ENCODE data around the gene HDAC4.

DNA sequence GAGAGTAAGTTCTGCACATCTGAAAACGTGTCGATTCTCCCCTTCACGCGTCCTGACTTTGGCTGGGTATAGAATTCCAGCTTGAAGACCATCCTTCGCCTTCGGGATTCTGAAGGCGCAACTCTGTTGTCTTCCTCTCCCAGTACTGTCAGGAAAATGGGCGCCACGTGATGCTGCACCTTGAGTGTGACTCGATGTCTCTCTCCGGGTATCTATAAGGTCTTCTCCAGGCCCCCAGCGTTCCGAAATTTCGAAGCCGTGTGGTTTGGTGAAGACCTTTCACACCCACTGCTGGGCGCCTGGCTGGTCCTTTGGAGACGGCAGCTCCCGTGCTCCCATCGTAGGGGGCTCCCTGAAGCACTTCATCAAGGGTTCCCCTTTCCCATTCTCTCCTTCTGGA is 203.7 kb downstream of the HDAC4 start:
- TF ChIP-seq, protein P1, sequence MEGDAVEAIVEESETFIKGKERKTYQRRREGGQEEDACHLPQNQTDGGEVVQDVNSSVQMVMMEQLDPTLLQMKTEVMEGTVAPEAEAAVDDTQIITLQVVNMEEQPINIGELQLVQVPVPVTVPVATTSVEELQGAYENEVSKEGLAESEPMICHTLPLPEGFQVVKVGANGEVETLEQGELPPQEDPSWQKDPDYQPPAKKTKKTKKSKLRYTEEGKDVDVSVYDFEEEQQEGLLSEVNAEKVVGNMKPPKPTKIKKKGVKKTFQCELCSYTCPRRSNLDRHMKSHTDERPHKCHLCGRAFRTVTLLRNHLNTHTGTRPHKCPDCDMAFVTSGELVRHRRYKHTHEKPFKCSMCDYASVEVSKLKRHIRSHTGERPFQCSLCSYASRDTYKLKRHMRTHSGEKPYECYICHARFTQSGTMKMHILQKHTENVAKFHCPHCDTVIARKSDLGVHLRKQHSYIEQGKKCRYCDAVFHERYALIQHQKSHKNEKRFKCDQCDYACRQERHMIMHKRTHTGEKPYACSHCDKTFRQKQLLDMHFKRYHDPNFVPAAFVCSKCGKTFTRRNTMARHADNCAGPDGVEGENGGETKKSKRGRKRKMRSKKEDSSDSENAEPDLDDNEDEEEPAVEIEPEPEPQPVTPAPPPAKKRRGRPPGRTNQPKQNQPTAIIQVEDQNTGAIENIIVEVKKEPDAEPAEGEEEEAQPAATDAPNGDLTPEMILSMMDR (IDR thresholded peaks at IDR 0.05) = no peak
- TF ChIP-seq POLR2A (IDR thresholded peaks at IDR 0.05) (no peak), POLR2AphosphoS5 (IDR thresholded peaks at IDR 0.05; ENCODE audit: insufficient read depth in 1 of 2, low read depth in 1 of 2) (no peak)
